Measurements from ENCODE around the gene IGFL1. TPM values are rescaled to one million over a fixed set of nuclear protein-coding genes. Genes with fewer than 3 reads are reported as not detected.
"Not testable (repeated sequence)": the region's sequence is repeated elsewhere in the genome, so short reads cannot be mapped to it uniquely, and the experiment has no call there.

IGFL1 gene
- not detected for total RNA-seq

- Mint-ChIP-seq H3K4me3 (no peak within 1 kb of the TSS), H3K4me1 (ENCODE audit: low read depth) (peaks cover 9% of the 10 kb centered on the region), H3K36me3 (ENCODE audit: low read depth) (no peaks in the 10 kb centered on the region), H3K9me3 (ENCODE audit: insufficient read depth) (no peaks in the 10 kb centered on the region), H3K27me3 (ENCODE audit: low read depth) (peaks cover 17% of the 10 kb centered on the region), H3K27ac (no peak within 1 kb of the TSS)
- DNase-seq: no peak
- CTCF ChIA-PET: interaction anchor here (0.6 kb wide), 1 partner anchor 29 kb away, joined by 3 read pairs; no protein-coding TSS in a partner anchor
- no peak for ATAC-seq
- POLR2A ChIA-PET: no interaction called here
These were observed at the start of gene IGFL1 for GRCh38 chr19:46229442-46229841. Gene IGFL1 (plus strand): TSS chr19:46229742. CDS start chr19:46229775, 33 bp downstream.

- Mint-ChIP-seq H3K4me3 (no peak overlapping the region), H3K9me3 (ENCODE audit: insufficient read depth) (no peaks in the 10 kb centered on the region), H3K27ac (no peak overlapping the region), H3K27me3 (ENCODE audit: low read depth) (peaks cover 27% of the 10 kb centered on the region), H3K4me1 (ENCODE audit: low read depth) (peaks cover 6% of the 10 kb centered on the region), H3K36me3 (ENCODE audit: low read depth) (no peaks in the 10 kb centered on the region)
- ATAC-seq (no peak), DNase-seq (no peak)
- ChIA-PET CTCF (no interaction called here), POLR2A (no interaction called here)
These were observed 48.7 kb upstream of the IGFL1 start for GRCh38 chr19:46180701-46181387.

- Mint-ChIP-seq H3K4me3 (no peak overlapping the region), H3K27me3 (ENCODE audit: low read depth) (peaks cover 26% of the 10 kb centered on the region), H3K9me3 (ENCODE audit: insufficient read depth) (no peaks in the 10 kb centered on the region), H3K4me1 (ENCODE audit: low read depth) (peaks cover 6% of the 10 kb centered on the region), H3K27ac (no peak overlapping the region), H3K36me3 (ENCODE audit: low read depth) (no peaks in the 10 kb centered on the region)
- ChIA-PET CTCF (no interaction called here), POLR2A (no interaction called here)
- no peak for ATAC-seq
- DNase-seq: no peak
These were observed 48.2 kb upstream of the IGFL1 start for GRCh38 chr19:46181388-46181779.

GRCh38 chr19:46182476-46182875 is 47.1 kb upstream of the IGFL1 start:
- DNase-seq (no peak), ATAC-seq (no peak)
- Mint-ChIP-seq H3K4me1 (ENCODE audit: low read depth) (peaks cover 6% of the 10 kb centered on the region), H3K4me3 (no peak overlapping the region), H3K27me3 (ENCODE audit: low read depth) (peaks cover 26% of the 10 kb centered on the region), H3K36me3 (ENCODE audit: low read depth) (no peaks in the 10 kb centered on the region), H3K9me3 (ENCODE audit: insufficient read depth) (no peaks in the 10 kb centered on the region), H3K27ac (no peak overlapping the region)
- POLR2A ChIA-PET: no interaction called here
- CTCF ChIA-PET: no interaction called here

- ATAC-seq; H3K27ac Mint-ChIP-seq; H3K9me3 Mint-ChIP-seq (ENCODE audit: insufficient read depth); H3K4me1 Mint-ChIP-seq (ENCODE audit: low read depth); H3K4me3 Mint-ChIP-seq; H3K36me3 Mint-ChIP-seq (ENCODE audit: low read depth); POLR2A ChIA-PET; CTCF ChIA-PET; DNase-seq: not testable (repeated sequence)
- peaks cover 39% of the 10 kb centered on the region for H3K27me3 Mint-ChIP-seq (ENCODE audit: low read depth)
These were observed 44.5 kb upstream of the IGFL1 start for GRCh38 chr19:46184775-46185710.

GRCh38 chr19:46186101-46186716 is 43.3 kb upstream of the IGFL1 start:
- DNase-seq: no peak
- H3K9me3 Mint-ChIP-seq (ENCODE audit: insufficient read depth): no peaks in the 10 kb centered on the region
- peaks cover 6% of the 10 kb centered on the region for H3K4me1 Mint-ChIP-seq (ENCODE audit: low read depth)
- ChIA-PET CTCF (no interaction called here), POLR2A (no interaction called here)
- no peak overlapping the region for H3K4me3 Mint-ChIP-seq
- ATAC-seq: no peak
- H3K36me3 Mint-ChIP-seq (ENCODE audit: low read depth): no peaks in the 10 kb centered on the region
- peaks cover 46% of the 10 kb centered on the region for H3K27me3 Mint-ChIP-seq (ENCODE audit: low read depth)
- H3K27ac Mint-ChIP-seq: no peak overlapping the region

GRCh38 chr19:46186717-46187101 is 42.8 kb upstream of the IGFL1 start:
- DNase-seq: no peak
- no peak for ATAC-seq
- Mint-ChIP-seq H3K4me1 (ENCODE audit: low read depth) (peaks cover 6% of the 10 kb centered on the region), H3K27me3 (ENCODE audit: low read depth) (peaks cover 48% of the 10 kb centered on the region), H3K36me3 (ENCODE audit: low read depth) (no peaks in the 10 kb centered on the region), H3K4me3 (no peak overlapping the region), H3K9me3 (ENCODE audit: insufficient read depth) (no peaks in the 10 kb centered on the region), H3K27ac (no peak overlapping the region)
- ChIA-PET CTCF (no interaction called here), POLR2A (no interaction called here)

- no peaks in the 10 kb centered on the region for H3K4me1 Mint-ChIP-seq (ENCODE audit: low read depth)
- H3K36me3 Mint-ChIP-seq (ENCODE audit: low read depth): no peaks in the 10 kb centered on the region
- no peak overlapping the region for H3K4me3 Mint-ChIP-seq
- no peak for ATAC-seq
- H3K27ac Mint-ChIP-seq: no peak overlapping the region
- H3K9me3 Mint-ChIP-seq (ENCODE audit: insufficient read depth): no peaks in the 10 kb centered on the region
- ChIA-PET POLR2A (no interaction called here), CTCF (interaction anchor here (1.0 to 2.2 kb wide), 3 partner anchors 75 to 162 kb away, joined by 3 to 10 read pairs (median 8); no protein-coding TSS in a partner anchor)
- no peak for DNase-seq
- H3K27me3 Mint-ChIP-seq (ENCODE audit: low read depth): peaks cover 37% of the 10 kb centered on the region
These were observed 39.3 kb upstream of the IGFL1 start for GRCh38 chr19:46189971-46190888.

GRCh38 chr19:46191356-46191755 is 38.2 kb upstream of the IGFL1 start:
- ChIA-PET CTCF (interaction anchor here (1.0 to 1.1 kb wide), 4 partner anchors 31 to 163 kb away, joined by 3 to 6 read pairs (median 3); no protein-coding TSS in a partner anchor), POLR2A (no interaction called here)
- no peaks in the 10 kb centered on the region for H3K36me3 Mint-ChIP-seq (ENCODE audit: low read depth)
- H3K9me3 Mint-ChIP-seq (ENCODE audit: insufficient read depth): no peaks in the 10 kb centered on the region
- H3K4me3 Mint-ChIP-seq: no peak overlapping the region
- peaks cover 41% of the 10 kb centered on the region for H3K27me3 Mint-ChIP-seq (ENCODE audit: low read depth)
- ATAC-seq: no peak
- H3K27ac Mint-ChIP-seq: no peak overlapping the region
- DNase-seq: no peak
- no peaks in the 10 kb centered on the region for H3K4me1 Mint-ChIP-seq (ENCODE audit: low read depth)

- POLR2A ChIA-PET: no interaction called here
- CTCF ChIA-PET: interaction anchor here (1.1 kb wide), 3 partner anchors 32 to 164 kb away, joined by 3 to 6 read pairs (median 3); no protein-coding TSS in a partner anchor
- H3K9me3 Mint-ChIP-seq (ENCODE audit: insufficient read depth): no peaks in the 10 kb centered on the region
- ATAC-seq: no peak
- no peaks in the 10 kb centered on the region for H3K4me1 Mint-ChIP-seq (ENCODE audit: low read depth)
- no peaks in the 10 kb centered on the region for H3K36me3 Mint-ChIP-seq (ENCODE audit: low read depth)
- no peak for DNase-seq
- no peak overlapping the region for H3K27ac Mint-ChIP-seq
- no peak overlapping the region for H3K4me3 Mint-ChIP-seq
- peaks cover 45% of the 10 kb centered on the region for H3K27me3 Mint-ChIP-seq (ENCODE audit: low read depth)
These were observed 37.6 kb upstream of the IGFL1 start for GRCh38 chr19:46191972-46192371.

- CTCF ChIA-PET: interaction anchor here (1.1 kb wide), 2 partner anchors 33 to 113 kb away, joined by 3 read pairs; no protein-coding TSS in a partner anchor
- H3K4me3 Mint-ChIP-seq; POLR2A ChIA-PET; DNase-seq; H3K36me3 Mint-ChIP-seq (ENCODE audit: low read depth); H3K27ac Mint-ChIP-seq; H3K9me3 Mint-ChIP-seq (ENCODE audit: insufficient read depth); ATAC-seq; H3K4me1 Mint-ChIP-seq (ENCODE audit: low read depth): not testable (repeated sequence)
- H3K27me3 Mint-ChIP-seq (ENCODE audit: low read depth): peaks cover 51% of the 10 kb centered on the region
These were observed 36.9 kb upstream of the IGFL1 start for GRCh38 chr19:46192626-46192991.
